Endothelial cell of umbilical vein (primary cell): ENCODE results near the gene DPP6. TPM values are rescaled to one million over a fixed set of nuclear protein-coding genes. Genes with fewer than 3 reads are reported as not detected.

Experiments used
- BruUV-seq: library from RNA; stranded (reverse); fragments of 400-500 nt; replicated peaks from 2 replicates; lab custom pipeline; 2021; lab: Mats Ljungman, UMichigan
- CTCF ChIA-PET: fragments of 300-600, 350-600 bp; sonication (Branson Sonifier 250); formaldehyde crosslinking; loops from one replicate; lab custom pipeline; 2021; ENCODE audit warnings: antibody characterized with exemption, inconsistent platforms; lab: Charles Lee
- POLR2A ChIA-PET: fragments of 300-600, 350-600 bp; sonication (Branson Sonifier 250); formaldehyde crosslinking; loops from one replicate; lab custom pipeline; 2021; ENCODE audit warnings: antibody characterized with exemption, inconsistent platforms; lab: Charles Lee
- DNase-seq: peaks from one replicate; pipeline ENCODE4 v3.0.0-alpha.2; 2011; ENCODE audit warnings: low read depth, low spot score
- FAIRE-seq: peaks from 2 replicates; lab custom pipeline; 2011; peaks lifted over from hg19 to GRCh38; lab: Jason Lieb, UNC
- H2AFZ ChIP-seq: 2 replicates; pipeline ENCODE4 v1.6.0; 2012; ENCODE audit warnings: low read depth, low read length, control low read depth, inconsistent platforms
- H3K27ac ChIP-seq: 2 replicates; pipeline ENCODE4 v1.5.1; 2011; ENCODE audit warnings: low read depth, mild to moderate bottlenecking, control low read depth, low read length, moderate library complexity; ENCODE audit not compliant: insufficient read depth
- H3K27me3 ChIP-seq, 2 experiments: 2 replicates each; pipeline versions ENCODE4 v1.6.0 to v1.6.1; 2011; ENCODE audit warnings: low read length in 2 of 2, mixed read lengths in 1 of 2; ENCODE audit not compliant: control insufficient read depth in 2 of 2, insufficient read depth in 2 of 2
- H3K36me3 ChIP-seq, 2 experiments: 2 replicates in 1 of 2; 3 replicates in 1 of 2; pipeline ENCODE4 v1.5.1; 2011; ENCODE audit warnings: low read length in 2 of 2, mild to moderate bottlenecking in 1 of 2, moderate library complexity in 1 of 2; ENCODE audit not compliant: control insufficient read depth in 2 of 2, insufficient read depth in 2 of 2; ENCODE audit errors: extremely low read depth in 1 of 2
- H3K4me1 ChIP-seq: 3 replicates; pipeline ENCODE4 v1.5.1; 2011; ENCODE audit warnings: mild to moderate bottlenecking, low read length; ENCODE audit not compliant: control insufficient read depth, insufficient read depth; ENCODE audit errors: extremely low read depth
- H3K4me2 ChIP-seq: 2 replicates; pipeline ENCODE4 v1.6.1; 2011; ENCODE audit warnings: low read length, control low read depth, mixed read lengths; ENCODE audit not compliant: insufficient read depth
- H3K4me3 ChIP-seq, 3 experiments: fragments of 200-600 bp in 1 of 3; sonication (generic), shearing (Covaris generic) in 1 of 3; replicated peaks in 1 of 3; 2 replicates each; pipeline ENCODE4 v1.5.1; 2011 to 2016; ENCODE audit warnings: control low read depth in 3 of 3, low read length in 3 of 3, mild to moderate bottlenecking in 2 of 3, inconsistent platforms in 1 of 3, low read depth in 1 of 3, moderate library complexity in 1 of 3; ENCODE audit not compliant: insufficient read depth in 1 of 3
- H3K79me2 ChIP-seq: 2 replicates; pipeline ENCODE4 v1.6.0; 2012; ENCODE audit warnings: low read length, inconsistent platforms; ENCODE audit not compliant: control insufficient read depth, insufficient read depth
- H3K9ac ChIP-seq: replicated peaks from 2 replicates; pipeline ENCODE3; 2011; ENCODE audit warnings: low read length, control low read depth; ENCODE audit not compliant: insufficient read depth; ENCODE audit errors: extremely low read depth
- H3K9me1 ChIP-seq: replicated peaks from 3 replicates; pipeline ENCODE4 v1.6.0; 2011; ENCODE audit warnings: mild to moderate bottlenecking, low read length; ENCODE audit not compliant: control insufficient read depth, insufficient read depth; ENCODE audit errors: extremely low read depth
- H3K9me3 ChIP-seq: replicated peaks from 2 replicates; pipeline ENCODE4 v1.5.1; 2012; ENCODE audit warnings: low read length, inconsistent platforms; ENCODE audit not compliant: control insufficient read depth, insufficient read depth
- H4K20me1 ChIP-seq: replicated peaks from 2 replicates; pipeline ENCODE3; 2011; ENCODE audit warnings: mild to moderate bottlenecking, low read length; ENCODE audit not compliant: control insufficient read depth, insufficient read depth; ENCODE audit errors: extremely low read depth
- EZH2 ChIP-seq: IDR thresholded peaks from 2 replicates; pipeline ENCODE4 v1.6.1; 2012; ENCODE audit warnings: borderline replicate concordance, low read depth, mild to moderate bottlenecking, moderate library complexity, low read length, inconsistent platforms; ENCODE audit not compliant: severe bottlenecking
- FOS ChIP-seq: IDR thresholded peaks from 2 replicates; pipeline ENCODE4 v1.6.1; 2011; ENCODE audit warnings: mild to moderate bottlenecking, low read length, moderate library complexity, borderline replicate concordance; ENCODE audit not compliant: insufficient read depth
- GATA2 ChIP-seq: IDR thresholded peaks from 2 replicates; pipeline ENCODE4 v1.7.0; 2011; ENCODE audit warnings: low read depth, mild to moderate bottlenecking, moderate library complexity, mixed read lengths, low read length; ENCODE audit not compliant: insufficient read length, insufficient read depth
- JUN ChIP-seq: IDR thresholded peaks from 2 replicates; pipeline ENCODE4 v1.6.1; 2011; ENCODE audit warnings: borderline replicate concordance, low read depth; ENCODE audit not compliant: insufficient read length, insufficient read depth
- MYC ChIP-seq: IDR thresholded peaks from one replicate; pipeline ENCODE4 v1.6.1; 2011; ENCODE audit warnings: mild to moderate bottlenecking, low read depth, low read length
- POLR2A ChIP-seq: IDR thresholded peaks from 2 replicates; pipeline ENCODE4 v1.6.1; 2012; ENCODE audit warnings: low read depth, mild to moderate bottlenecking, control low read depth, low read length
- POLR2AphosphoS5 ChIP-seq: IDR thresholded peaks from 2 replicates; pipeline ENCODE4 v1.6.1; 2012; ENCODE audit warnings: low read depth, mild to moderate bottlenecking, control low read depth, low read length, moderate library complexity; ENCODE audit not compliant: insufficient read depth
- dilution Hi-C: fragments of 300-500 bp; cut with MboI; formaldehyde crosslinking; loops from one replicate; pipeline ENCODE4 v1.15.0; 2019; ENCODE audit warnings: low sequenced_read_pairs; ENCODE audit not compliant: extremely low pct_ligation_motif_present
- intact Hi-C: fragments of 100-400 bp; cut with micrococcal nuclease; formaldehyde crosslinking; loops from one replicate; pipeline ENCODE4 v1.10.0; 2022
- polyA plus RNA-seq, 4 experiments: library from polyadenylated mRNA; depleted of rRNA in 3 of 4; stranded (reverse) in 3 of 4; unstranded in 1 of 4; fragments of >200 nt; gene quantifications; 2 replicates each; pipeline versions ENCODE4 v1.2.1 to v1.2.3, GENCODE V29; 2011 to 2012; ENCODE audit warnings: missing spikeins in 1 of 4
- total RNA-seq: library from RNA; stranded (reverse); gene quantifications from 2 replicates; pipeline ENCODE4 v1.2.3, GENCODE V29; 2021
- TF ChIP-seq, protein P1 (sequence below): IDR thresholded peaks from 2 replicates; pipeline ENCODE4 v1.6.1; 2011; ENCODE audit not compliant: insufficient read depth, insufficient read length
- TF ChIP-seq, protein P2 (sequence below), 2 donors: IDR thresholded peaks; 1 replicate in 1 of 2; 2 replicates in 1 of 2; pipeline ENCODE4 v1.5.1; 2011; ENCODE audit warnings: low read length in 2 of 2, mild to moderate bottlenecking in 2 of 2, moderate library complexity in 2 of 2, control low read depth in 1 of 2, inconsistent platforms in 1 of 2, low read depth in 1 of 2; ENCODE audit not compliant: insufficient read depth in 1 of 2; ENCODE audit errors: extremely low read depth in 1 of 2

DPP6 gene
- total and polyA plus RNA-seq, 2 donors (not counting 3 experiments of a cell fraction or from before 2014, with no cell fraction given): not detected

DNA sequence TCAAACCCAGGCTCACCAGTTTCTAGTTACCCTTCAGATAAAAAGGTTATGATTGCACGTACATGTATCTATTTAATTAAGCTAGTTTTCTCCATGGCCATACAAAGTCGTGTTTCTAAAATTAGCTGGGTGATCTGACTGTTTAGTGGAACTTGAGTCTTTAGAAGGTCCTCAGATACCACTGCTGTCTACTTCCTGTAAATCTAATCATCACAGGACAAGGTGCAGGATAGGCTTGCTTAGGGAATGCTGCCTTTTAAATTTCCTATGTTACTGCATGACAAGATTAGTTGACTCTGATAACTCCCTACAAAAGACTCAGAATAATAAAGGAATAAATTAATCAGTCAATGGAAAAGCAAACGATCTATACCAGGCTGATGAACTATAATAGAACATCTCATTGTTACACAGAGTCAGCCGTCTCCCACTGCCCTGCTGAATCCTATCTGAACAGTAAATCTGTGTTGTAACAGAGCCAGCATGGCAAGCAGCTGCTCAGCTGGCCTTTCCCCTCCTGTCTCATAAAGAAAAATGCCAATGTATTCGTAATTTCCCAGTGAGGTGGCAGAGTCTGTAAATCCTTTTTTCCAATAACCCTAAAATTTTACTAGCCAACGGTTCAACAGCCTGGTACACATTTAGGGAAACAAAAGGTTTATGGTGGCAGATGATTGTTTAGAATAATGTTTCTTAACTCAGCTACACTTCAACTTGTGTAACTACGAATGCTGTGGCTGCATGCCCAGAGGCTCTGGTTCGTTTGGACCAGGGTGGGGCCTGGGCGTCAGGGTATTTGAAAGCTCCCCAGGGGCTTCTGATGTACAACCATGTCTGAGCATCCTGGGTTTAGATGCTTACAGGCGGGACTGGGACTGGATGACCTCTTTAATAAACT, 632.7 kb downstream of the DPP6 start:
- Histone ChIP-seq H3K27ac (no peak overlapping the region), H3K9me1 (no peaks in the 10 kb centered on the region), H3K27me3 (no peaks in the 10 kb centered on the region), H4K20me1 (no peaks in the 10 kb centered on the region), H3K79me2 (no peaks in the 10 kb centered on the region), H3K4me3 (no peak overlapping the region), H3K9ac (no peak overlapping the region), H3K9me3 (no peaks in the 10 kb centered on the region), H2AFZ (no peak overlapping the region), H3K4me2 (no peak overlapping the region), H3K36me3 (no peaks in the 10 kb centered on the region), H3K4me1 (no peaks in the 10 kb centered on the region)
- no TSS peak for BruUV-seq
- ChIA-PET POLR2A (no interaction called here), CTCF (no interaction called here)
- DNase-seq: no peak
- FAIRE-seq: no peak
- dilution Hi-C loops (no loop called here), intact Hi-C loops (no loop called here)
- TF ChIP-seq, protein P1, sequence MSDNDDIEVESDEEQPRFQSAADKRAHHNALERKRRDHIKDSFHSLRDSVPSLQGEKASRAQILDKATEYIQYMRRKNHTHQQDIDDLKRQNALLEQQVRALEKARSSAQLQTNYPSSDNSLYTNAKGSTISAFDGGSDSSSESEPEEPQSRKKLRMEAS: no peak
- TF ChIP-seq FOS: no peak
- TF ChIP-seq, protein P2, sequence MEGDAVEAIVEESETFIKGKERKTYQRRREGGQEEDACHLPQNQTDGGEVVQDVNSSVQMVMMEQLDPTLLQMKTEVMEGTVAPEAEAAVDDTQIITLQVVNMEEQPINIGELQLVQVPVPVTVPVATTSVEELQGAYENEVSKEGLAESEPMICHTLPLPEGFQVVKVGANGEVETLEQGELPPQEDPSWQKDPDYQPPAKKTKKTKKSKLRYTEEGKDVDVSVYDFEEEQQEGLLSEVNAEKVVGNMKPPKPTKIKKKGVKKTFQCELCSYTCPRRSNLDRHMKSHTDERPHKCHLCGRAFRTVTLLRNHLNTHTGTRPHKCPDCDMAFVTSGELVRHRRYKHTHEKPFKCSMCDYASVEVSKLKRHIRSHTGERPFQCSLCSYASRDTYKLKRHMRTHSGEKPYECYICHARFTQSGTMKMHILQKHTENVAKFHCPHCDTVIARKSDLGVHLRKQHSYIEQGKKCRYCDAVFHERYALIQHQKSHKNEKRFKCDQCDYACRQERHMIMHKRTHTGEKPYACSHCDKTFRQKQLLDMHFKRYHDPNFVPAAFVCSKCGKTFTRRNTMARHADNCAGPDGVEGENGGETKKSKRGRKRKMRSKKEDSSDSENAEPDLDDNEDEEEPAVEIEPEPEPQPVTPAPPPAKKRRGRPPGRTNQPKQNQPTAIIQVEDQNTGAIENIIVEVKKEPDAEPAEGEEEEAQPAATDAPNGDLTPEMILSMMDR (IDR thresholded peaks at IDR 0.05; ENCODE audit: extremely low read depth in 1 of 2, insufficient read depth in 1 of 2, low read depth in 1 of 2, low read length in 2 of 2): no peak
- TF ChIP-seq GATA2: no peak
- no peak for TF ChIP-seq EZH2
- TF ChIP-seq JUN: no peak
- TF ChIP-seq POLR2A: no peak
- no peak for TF ChIP-seq POLR2AphosphoS5
- no peak for TF ChIP-seq MYC
